Neural progenitor cell (in vitro differentiated cells): ENCODE measurements around the gene C1orf74. TPM values are rescaled to one million over a fixed set of nuclear protein-coding genes. Genes with fewer than 3 reads are reported as not detected.

Source experiments
- DNase-seq: peaks from one replicate; pipeline ENCODE4 v3.0.0-alpha.2; 2016; ENCODE audit warnings: low spot score
- H2AFZ ChIP-seq: fragments of 200-600 bp; sonication (generic); replicated peaks from 2 replicates; pipeline ENCODE4 v1.6.1; 2016; ENCODE audit warnings: antibody characterized with exemption
- H3F3A ChIP-seq: fragments of 200-600 bp; sonication (generic); 2 replicates; pipeline ENCODE4 v1.6.1; 2016; ENCODE audit warnings: antibody characterized with exemption, low read depth
- H3K27ac ChIP-seq: fragments of 200-600 bp; sonication (generic); 2 replicates; pipeline ENCODE4 v1.5.1; 2016; ENCODE audit warnings: mild to moderate bottlenecking
- H3K27me3 ChIP-seq: fragments of 200-600 bp; sonication (generic); 2 replicates; pipeline ENCODE4 v1.6.1; 2016; ENCODE audit warnings: mild to moderate bottlenecking, moderate library complexity
- H3K36me3 ChIP-seq: fragments of 200-600 bp; sonication (generic); 2 replicates; pipeline ENCODE4 v1.5.1; 2016
- H3K4me1 ChIP-seq: fragments of 200-600 bp; sonication (generic); 2 replicates; pipeline ENCODE4 v1.6.1; 2016; ENCODE audit warnings: mixed run types
- H3K4me2 ChIP-seq: fragments of 200-600 bp; sonication (generic); 2 replicates; pipeline ENCODE4 v1.6.1; 2016
- H3K4me3 ChIP-seq: fragments of 200-600 bp; sonication (generic); 2 replicates; pipeline ENCODE4 v1.5.1; 2016
- H3K79me2 ChIP-seq: fragments of 200-600 bp; sonication (generic); 2 replicates; pipeline ENCODE4 v1.6.1; 2016; ENCODE audit warnings: low read depth
- H3K9ac ChIP-seq: fragments of 200-600 bp; sonication (generic); 2 replicates; pipeline ENCODE4 v1.6.1; 2016
- H3K9me3 ChIP-seq: fragments of 200-600 bp; sonication (generic); 2 replicates; pipeline ENCODE4 v1.5.1; 2016; ENCODE audit warnings: low read depth
- H4K20me1 ChIP-seq: fragments of 200-600 bp; sonication (generic); 2 replicates; pipeline ENCODE4 v1.6.1; 2016; ENCODE audit warnings: low read depth
- H3K27ac Mint-ChIP-seq: 3 replicates; pipeline ENCODE4 v1.8.0; 2021; ENCODE audit warnings: mixed read lengths
- H3K27me3 Mint-ChIP-seq: 2 replicates; pipeline ENCODE4 v1.8.0; 2022; ENCODE audit warnings: low read depth, mild to moderate bottlenecking, inconsistent platforms, moderate library complexity, mixed read lengths; ENCODE audit not compliant: insufficient read depth
- H3K36me3 Mint-ChIP-seq: 3 replicates; pipeline ENCODE4 v1.8.0; 2021; ENCODE audit warnings: mixed read lengths
- H3K4me1 Mint-ChIP-seq: 3 replicates; pipeline ENCODE4 v1.8.0; 2021; ENCODE audit warnings: mixed read lengths
- H3K4me3 Mint-ChIP-seq: 3 replicates; pipeline ENCODE4 v1.8.0; 2021; ENCODE audit warnings: mild to moderate bottlenecking, moderate library complexity, mixed read lengths
- H3K9me3 Mint-ChIP-seq: 3 replicates; pipeline ENCODE4 v1.8.0; 2020; ENCODE audit warnings: mixed read lengths
- EZH2 ChIP-seq: fragments of 200-600 bp; sonication (generic); IDR thresholded peaks from 2 replicates; pipeline ENCODE4 v1.6.1; 2017; ENCODE audit warnings: antibody characterized with exemption, mild to moderate bottlenecking, moderate library complexity
- EZH2phosphoT487 ChIP-seq: fragments of 200-600 bp; sonication (generic); IDR thresholded peaks from 2 replicates; pipeline ENCODE4 v1.6.1; 2017; ENCODE audit warnings: antibody characterized with exemption
- total RNA-seq: library from RNA; depleted of rRNA; stranded (reverse); fragments of >200 nt; gene quantifications from 2 replicates; pipeline ENCODE4 v1.2.3, GENCODE V29; 2015; ENCODE audit warnings: low replicate concordance
- TF ChIP-seq, protein P1 (sequence below): fragments of 200-600 bp; sonication (generic); IDR thresholded peaks from 2 replicates; pipeline ENCODE4 v1.5.1; 2017; ENCODE audit warnings: antibody characterized with exemption, mild to moderate bottlenecking

The C1orf74 gene
- total RNA-seq, 1 donor from 2014 or later: 7.7 TPM

DNA sequence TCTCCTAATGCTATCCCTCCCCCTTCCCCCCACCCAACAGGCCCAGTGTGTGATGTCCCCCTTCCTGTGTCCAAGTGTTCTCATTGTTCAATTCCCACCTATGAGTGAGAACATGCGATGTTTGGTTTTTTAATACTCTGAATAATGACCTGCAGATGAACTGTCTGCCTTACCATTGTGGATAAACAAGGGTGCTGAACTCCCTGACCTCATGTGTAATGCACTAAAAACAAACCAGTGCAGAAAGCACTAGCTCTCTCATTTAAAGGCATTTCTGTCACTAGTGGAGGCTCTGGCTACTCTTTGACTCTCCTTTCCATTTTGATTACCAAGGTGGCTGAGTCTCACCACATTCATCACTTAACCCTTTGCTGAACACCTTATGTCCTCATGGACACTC is 51.6 kb downstream of the C1orf74 start:
- no peak overlapping the region for H3K27ac Mint-ChIP-seq

DNA sequence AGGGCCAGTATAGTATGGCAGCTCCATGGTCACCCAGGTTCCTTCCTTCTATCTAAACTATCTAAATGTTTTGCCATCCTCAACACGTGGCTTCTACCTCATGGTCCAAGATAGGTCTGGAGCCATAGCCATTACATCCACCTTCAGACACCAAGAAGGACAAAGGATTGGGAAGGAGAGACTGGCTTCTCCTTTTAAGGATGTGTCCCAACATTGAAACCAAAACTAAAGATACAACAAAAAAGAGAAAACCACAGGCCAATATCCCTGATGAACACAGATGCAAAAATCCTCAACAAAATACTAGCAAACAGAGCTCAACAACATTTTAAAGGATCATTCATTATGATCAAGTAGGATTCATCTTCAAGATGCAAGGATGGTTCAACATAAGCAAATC is 54.9 kb downstream of the C1orf74 start:
- H3K36me3 Mint-ChIP-seq: no peaks in the 10 kb centered on the region
- no peaks in the 10 kb centered on the region for H3K4me1 Mint-ChIP-seq

More for the DNA sequence above, 51.6 kb downstream of the C1orf74 start:
- no peaks in the 10 kb centered on the region for H3K36me3 ChIP-seq
- Mint-ChIP-seq H3K9me3 (no peaks in the 10 kb centered on the region), H3K36me3 (no peaks in the 10 kb centered on the region), H3K4me3 (no peak overlapping the region), H3K27me3 (peaks cover 5% of the 10 kb centered on the region), H3K4me1 (no peaks in the 10 kb centered on the region)
- DNase-seq: no peak
- no peaks in the 10 kb centered on the region for H3F3A ChIP-seq
- no peak overlapping the region for H3K4me2 ChIP-seq
- TF ChIP-seq, protein P1, sequence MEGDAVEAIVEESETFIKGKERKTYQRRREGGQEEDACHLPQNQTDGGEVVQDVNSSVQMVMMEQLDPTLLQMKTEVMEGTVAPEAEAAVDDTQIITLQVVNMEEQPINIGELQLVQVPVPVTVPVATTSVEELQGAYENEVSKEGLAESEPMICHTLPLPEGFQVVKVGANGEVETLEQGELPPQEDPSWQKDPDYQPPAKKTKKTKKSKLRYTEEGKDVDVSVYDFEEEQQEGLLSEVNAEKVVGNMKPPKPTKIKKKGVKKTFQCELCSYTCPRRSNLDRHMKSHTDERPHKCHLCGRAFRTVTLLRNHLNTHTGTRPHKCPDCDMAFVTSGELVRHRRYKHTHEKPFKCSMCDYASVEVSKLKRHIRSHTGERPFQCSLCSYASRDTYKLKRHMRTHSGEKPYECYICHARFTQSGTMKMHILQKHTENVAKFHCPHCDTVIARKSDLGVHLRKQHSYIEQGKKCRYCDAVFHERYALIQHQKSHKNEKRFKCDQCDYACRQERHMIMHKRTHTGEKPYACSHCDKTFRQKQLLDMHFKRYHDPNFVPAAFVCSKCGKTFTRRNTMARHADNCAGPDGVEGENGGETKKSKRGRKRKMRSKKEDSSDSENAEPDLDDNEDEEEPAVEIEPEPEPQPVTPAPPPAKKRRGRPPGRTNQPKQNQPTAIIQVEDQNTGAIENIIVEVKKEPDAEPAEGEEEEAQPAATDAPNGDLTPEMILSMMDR: no peak
- TF ChIP-seq EZH2: no peak
- TF ChIP-seq EZH2phosphoT487: no peak
- H3K27me3 ChIP-seq: peaks cover 18% of the 10 kb centered on the region
- no peaks in the 10 kb centered on the region for H4K20me1 ChIP-seq
- no peaks in the 10 kb centered on the region for H3K9me3 ChIP-seq
- no peak overlapping the region for H3K9ac ChIP-seq
- H3K27ac ChIP-seq: no peak overlapping the region
- no peak overlapping the region for H3K4me3 ChIP-seq
- H2AFZ ChIP-seq: no peak overlapping the region
- H3K79me2 ChIP-seq: no peaks in the 10 kb centered on the region
- no peaks in the 10 kb centered on the region for H3K4me1 ChIP-seq

More for the DNA sequence above, 54.9 kb downstream of the C1orf74 start:
- Histone ChIP-seq H3K27ac (no peak overlapping the region), H3K79me2 (no peaks in the 10 kb centered on the region), H3K27me3 (peaks cover 16% of the 10 kb centered on the region), H3K9me3 (no peaks in the 10 kb centered on the region), H3K4me2 (no peak overlapping the region), H2AFZ (no peak overlapping the region), H3K36me3 (no peaks in the 10 kb centered on the region), H3K4me3 (no peak overlapping the region), H3F3A (no peaks in the 10 kb centered on the region), H4K20me1 (no peaks in the 10 kb centered on the region), H3K4me1 (no peaks in the 10 kb centered on the region), H3K9ac (no peak overlapping the region)
- no peak overlapping the region for H3K4me3 Mint-ChIP-seq
- no peak overlapping the region for H3K27ac Mint-ChIP-seq
- H3K27me3 Mint-ChIP-seq: peaks cover 5% of the 10 kb centered on the region
- TF ChIP-seq, protein P1: no peak
- no peak for TF ChIP-seq EZH2
- no peak for TF ChIP-seq EZH2phosphoT487
- no peaks in the 10 kb centered on the region for H3K9me3 Mint-ChIP-seq
- no peak for DNase-seq

Other genes with a start within 250 kb of the C1orf74 start
- gene CAMK1G, start 200.8 kb downstream of the C1orf74 start, total RNA-seq: 3.6 and 4.3 TPM in 2 replicates
- gene LAMB3, start 132.1 kb downstream of the C1orf74 start, total RNA-seq: 0.19 TPM in 1 of 2 replicates, not detected in the other
- 0.93 TPM in 1 of 2 replicates, not detected in the other for gene G0S2, start 109.1 kb downstream of the C1orf74 start, total RNA-seq
- gene HSD11B1, start 79.7 kb downstream of the C1orf74 start, total RNA-seq: not detected in 2 replicates
- gene TRAF3IP3, start 28.5 kb downstream of the C1orf74 start, total RNA-seq: not detected in 2 replicates
- gene IRF6, start 21.6 kb upstream of the C1orf74 start, total RNA-seq: 0.34 and 3.3 TPM in 2 replicates
- gene UTP25, start 43.4 kb upstream of the C1orf74 start, total RNA-seq: 5.9 and 6.4 TPM in 2 replicates
- gene SYT14, start 153.7 kb upstream of the C1orf74 start, total RNA-seq: 8.9 and 16.1 TPM in 2 replicates